H1 (cell line): ENCODE measurements around the gene RCE1.

Experiments
- BRCA1 ChIP-seq: IDR thresholded peaks from 2 replicates; pipeline ENCODE4 v1.6.1; 2012; ENCODE audit warnings: low read depth, low read length, improper control_type of control experiment
- CHD2 ChIP-seq: IDR thresholded peaks from 2 replicates; pipeline ENCODE4 v1.6.1; 2012; ENCODE audit warnings: low read length, improper control_type of control experiment
- CTCF ChIP-seq, 3 experiments: IDR thresholded peaks; 1 replicate in 2 of 3; 2 replicates in 1 of 3; pipeline versions ENCODE4 v1.5.1 to v1.6.1; 2011; ENCODE audit warnings: low read length in 3 of 3, mild to moderate bottlenecking in 3 of 3, inconsistent platforms in 2 of 3, low read depth in 1 of 3, moderate library complexity in 1 of 3; ENCODE audit not compliant: insufficient read depth in 1 of 3; ENCODE audit errors: control extremely low read depth in 1 of 3
- EP300 ChIP-seq, 2 experiments: IDR thresholded peaks; 1 replicate in 1 of 2; 2 replicates in 1 of 2; pipeline ENCODE4 v1.6.1; 2011 to 2012; ENCODE audit warnings: low read depth in 2 of 2, low read length in 2 of 2, mild to moderate bottlenecking in 2 of 2, borderline replicate concordance in 1 of 2, inconsistent platforms in 1 of 2, moderate library complexity in 1 of 2
- GABPA ChIP-seq: IDR thresholded peaks from 2 replicates; pipeline ENCODE4 v1.6.1; 2011; ENCODE audit warnings: mild to moderate bottlenecking, low read length, moderate library complexity, borderline replicate concordance; ENCODE audit not compliant: insufficient read depth
- JUND ChIP-seq: IDR thresholded peaks from 2 replicates; pipeline ENCODE4 v1.6.1; 2011; ENCODE audit warnings: mild to moderate bottlenecking, improper control_type of control experiment, low read length
- MAFK ChIP-seq: IDR thresholded peaks from 2 replicates; pipeline ENCODE4 v1.6.1; 2012; ENCODE audit warnings: low read depth, mild to moderate bottlenecking, improper control_type of control experiment, low read length
- NRF1 ChIP-seq: IDR thresholded peaks from 2 replicates; pipeline ENCODE4 v1.6.1; 2011; ENCODE audit warnings: mild to moderate bottlenecking, low read depth, low read length, improper control_type of control experiment
- POLR2A ChIP-seq, 2 experiments: IDR thresholded peaks; 1 replicate in 1 of 2; 2 replicates in 1 of 2; pipeline ENCODE4 v1.6.1; 2011; ENCODE audit warnings: low read depth in 2 of 2, low read length in 2 of 2, mild to moderate bottlenecking in 2 of 2; ENCODE audit errors: control extremely low read depth in 1 of 2

GRCh38 chr11:66842501-66842895 lies 743 bp upstream of the RCE1 start:
- TF ChIP-seq BRCA1 (no peak), CTCF (IDR thresholded peaks at IDR 0.05; ENCODE audit: control extremely low read depth in 1 of 3, insufficient read depth in 1 of 3, low read depth in 1 of 3, low read length in 3 of 3) (no peak), POLR2A (IDR thresholded peaks at IDR 0.05; ENCODE audit: control extremely low read depth in 1 of 2, low read depth in 2 of 2, low read length in 2 of 2) (no peak), MAFK (no peak), NRF1 (no peak), JUND (no peak), EP300 (IDR thresholded peaks at IDR 0.05; ENCODE audit: borderline replicate concordance in 1 of 2, low read depth in 2 of 2, low read length in 2 of 2) (no peak), CHD2 (no peak), GABPA (no peak)
